ENCODE data around the gene C4A.

DNA sequence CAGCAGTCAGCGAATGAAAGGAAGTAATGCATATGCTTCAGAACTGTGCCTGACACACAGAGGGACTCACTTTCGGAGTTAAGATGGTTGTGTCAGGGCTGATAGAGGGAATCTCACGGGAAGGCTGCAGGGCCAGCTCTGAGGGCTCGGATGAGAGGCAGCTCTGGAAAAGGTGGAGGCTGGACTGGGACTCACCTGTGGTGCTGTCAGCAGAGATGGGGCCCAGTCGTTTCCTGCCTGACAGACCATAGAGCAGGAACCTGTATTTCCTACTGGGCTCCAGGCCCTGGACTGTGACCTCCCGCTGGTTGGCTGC lies 65.6 kb downstream of the C4A start:
- TF ChIP-seq, protein P1, sequence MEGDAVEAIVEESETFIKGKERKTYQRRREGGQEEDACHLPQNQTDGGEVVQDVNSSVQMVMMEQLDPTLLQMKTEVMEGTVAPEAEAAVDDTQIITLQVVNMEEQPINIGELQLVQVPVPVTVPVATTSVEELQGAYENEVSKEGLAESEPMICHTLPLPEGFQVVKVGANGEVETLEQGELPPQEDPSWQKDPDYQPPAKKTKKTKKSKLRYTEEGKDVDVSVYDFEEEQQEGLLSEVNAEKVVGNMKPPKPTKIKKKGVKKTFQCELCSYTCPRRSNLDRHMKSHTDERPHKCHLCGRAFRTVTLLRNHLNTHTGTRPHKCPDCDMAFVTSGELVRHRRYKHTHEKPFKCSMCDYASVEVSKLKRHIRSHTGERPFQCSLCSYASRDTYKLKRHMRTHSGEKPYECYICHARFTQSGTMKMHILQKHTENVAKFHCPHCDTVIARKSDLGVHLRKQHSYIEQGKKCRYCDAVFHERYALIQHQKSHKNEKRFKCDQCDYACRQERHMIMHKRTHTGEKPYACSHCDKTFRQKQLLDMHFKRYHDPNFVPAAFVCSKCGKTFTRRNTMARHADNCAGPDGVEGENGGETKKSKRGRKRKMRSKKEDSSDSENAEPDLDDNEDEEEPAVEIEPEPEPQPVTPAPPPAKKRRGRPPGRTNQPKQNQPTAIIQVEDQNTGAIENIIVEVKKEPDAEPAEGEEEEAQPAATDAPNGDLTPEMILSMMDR (conservative IDR thresholded peaks at IDR 0.05; ENCODE audit: low read depth, low read length): no peak
- no peak for TF ChIP-seq EZH2 (IDR thresholded peaks at IDR 0.05; ENCODE audit: low read length, unreplicated experiment)
- no peak for TF ChIP-seq EZH2phosphoT487 (IDR thresholded peaks at IDR 0.05; ENCODE audit: borderline replicate concordance, low read length)
